NCI-H1092 (cell line): Measurements from ENCODE around the gene SYCN.

Experiments
- DNase-seq: peaks from one replicate; lab custom pipeline; 2025; lab: John Stamatoyannopoulos, UW

The SYCN gene

GRCh38 chr19:39155741-39156140 lies 48.3 kb downstream of the SYCN start:
- no peak for DNase-seq

- DNase-seq: no peak
These were observed 48.9 kb downstream of the SYCN start for GRCh38 chr19:39155114-39155700.

- DNase-seq: no peak
These were observed 49.4 kb downstream of the SYCN start for GRCh38 chr19:39154629-39155100.

- no peak for DNase-seq
These were observed 49.9 kb downstream of the SYCN start for GRCh38 chr19:39154100-39154628.
